HAP-1 (cell line): Measurements from ENCODE around the gene CWC27.
A peak's percentile ranks its signal among the peaks of the same experiment; 100 is the strongest.

Experiments used
- DNase-seq, 2 experiments: peaks; one replicate each; pipeline ENCODE4 v3.0.0-alpha.2; 2016 to 2020; ENCODE audit warnings: low spot score in 2 of 2
- H3K27me3 ChIP-seq: fragments of 250-450 bp; sonication (Bioruptor Pico); 2 replicates; pipeline ENCODE4 v1.5.1; 2020; ENCODE audit warnings: low read depth, mild to moderate bottlenecking, moderate library complexity
- H3K36me3 ChIP-seq: fragments of 250-450 bp; sonication (Bioruptor Pico); replicated peaks from 2 replicates; pipeline ENCODE4 v1.5.1; 2020; ENCODE audit warnings: mild to moderate bottlenecking
- H3K4me1 ChIP-seq: fragments of 250-450 bp; sonication (Bioruptor Pico); 2 replicates; pipeline ENCODE4 v1.5.1; 2020; ENCODE audit warnings: mild to moderate bottlenecking
- H3K4me3 ChIP-seq: fragments of 250-450 bp; sonication (Bioruptor Pico); 2 replicates; pipeline ENCODE4 v1.5.1; 2020; ENCODE audit warnings: mild to moderate bottlenecking, moderate library complexity
- H3K9me3 ChIP-seq: fragments of 250-450 bp; sonication (Bioruptor Pico); 2 replicates; pipeline ENCODE4 v1.5.1; 2020; ENCODE audit warnings: mild to moderate bottlenecking, moderate library complexity
- in situ Hi-C: fragments of 300-500 bp; cut with MboI; formaldehyde crosslinking; loops from 3 replicates; pipeline ENCODE4 v1.14.3; 2020; ENCODE audit warnings: low sequenced_read_pairs, inconsistent platforms, mixed read lengths

The CWC27 gene

GRCh38 chr5:64768358-64769312 is at the start of gene CWC27, which contains the start of gene SREK1IP1:
TSS of gene CWC27 (plus strand) at chr5:64768930. CDS start at chr5:64769147, 217 bp downstream.
TSS of gene SREK1IP1 (minus strand) at chr5:64768691. CDS start at chr5:64768517, 174 bp downstream.
- H3K4me1 ChIP-seq: peaks cover 30% of the 10 kb centered on the region
- in situ Hi-C loops: no loop called here
- DNase-seq: peak; percentile 79 to 88
- H3K4me3 ChIP-seq: peak within 1 kb of the TSS; percentile 75
- H3K27me3 ChIP-seq: no peaks in the 10 kb centered on the region
- H3K36me3 ChIP-seq: 0 out of 2 replicates have a peak, but pooled peaks cover 4% of the 10 kb centered on the region
- H3K9me3 ChIP-seq: no peaks in the 10 kb centered on the region

DNA sequence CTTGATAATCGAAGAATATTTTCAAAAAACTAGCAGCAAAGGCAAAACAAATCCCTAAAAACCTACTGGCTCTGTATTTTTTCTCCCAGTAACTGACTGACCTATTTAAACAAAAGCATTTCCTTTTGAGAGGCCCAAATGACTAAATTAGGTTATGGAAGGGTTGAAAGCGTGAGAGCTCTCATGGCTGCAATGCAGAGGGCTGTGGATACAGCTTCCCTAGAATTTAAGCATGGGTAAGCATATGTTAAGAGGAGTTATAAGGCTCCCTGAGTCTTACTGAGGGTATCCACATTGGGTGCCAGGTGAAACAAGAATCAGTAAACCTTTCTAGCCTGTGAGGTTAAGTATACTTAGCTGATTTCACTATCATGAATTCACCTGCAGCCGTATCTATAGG is 46.1 kb upstream of the CWC27 start:
- DNase-seq: no peak
- Histone ChIP-seq H3K4me3 (no peak overlapping the region), H3K4me1 (no peaks in the 10 kb centered on the region), H3K9me3 (no peaks in the 10 kb centered on the region), H3K27me3 (no peaks in the 10 kb centered on the region), H3K36me3 (peaks cover 6% of the 10 kb centered on the region; the same call in 1 of the 2 replicates)
- in situ Hi-C loops: no loop called here

DNA sequence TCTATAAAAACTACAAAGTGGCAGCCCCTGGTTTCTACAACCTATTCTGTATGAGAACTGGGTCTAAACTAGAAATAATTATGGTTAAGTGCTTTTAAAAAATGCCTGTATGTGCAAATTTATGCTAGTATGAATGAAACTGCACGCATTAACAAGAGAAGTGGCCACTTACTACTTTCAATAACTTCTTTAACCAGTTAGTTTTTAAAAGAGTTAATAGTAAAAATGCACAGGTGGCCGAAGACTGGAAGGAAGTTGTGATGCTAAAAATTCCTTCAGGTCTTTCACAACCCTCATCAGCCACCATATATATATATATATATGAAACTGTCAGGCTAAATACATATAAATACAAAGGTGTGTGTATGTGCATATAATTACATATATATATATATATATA is 41.6 kb upstream of the CWC27 start:
- Histone ChIP-seq H3K4me1 (no peaks in the 10 kb centered on the region), H3K27me3 (no peaks in the 10 kb centered on the region), H3K9me3 (no peaks in the 10 kb centered on the region), H3K36me3 (peaks cover 6% of the 10 kb centered on the region; the same call in 1 of the 2 replicates), H3K4me3 (no peak overlapping the region)
- in situ Hi-C loops: no loop called here
- no peak for DNase-seq

DNA sequence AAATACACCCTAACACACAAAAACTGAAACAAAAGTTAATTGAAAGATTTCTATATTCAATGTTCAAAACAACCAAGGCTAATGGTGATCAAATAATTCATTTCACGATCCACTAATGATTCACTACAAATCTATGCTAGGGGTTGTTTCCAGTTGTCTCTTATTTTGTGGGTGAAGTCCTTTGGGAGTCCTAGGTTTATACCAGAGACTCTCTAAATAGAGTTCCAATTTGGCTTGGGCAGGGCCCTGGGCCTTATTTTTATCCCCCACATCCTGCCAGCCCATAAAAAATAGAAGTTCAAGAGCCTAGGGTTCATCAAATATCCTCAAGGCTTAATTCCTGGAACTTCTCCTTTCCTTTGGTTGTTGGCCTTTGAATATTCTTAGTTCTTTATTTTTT is 26.3 kb upstream of the CWC27 start:
- Histone ChIP-seq H3K4me1 (peaks cover 3% of the 10 kb centered on the region; the same call in 1 of the 2 replicates), H3K4me3 (no peak overlapping the region), H3K9me3 (no peaks in the 10 kb centered on the region), H3K27me3 (no peaks in the 10 kb centered on the region), H3K36me3 (peaks cover 16% of the 10 kb centered on the region)
- in situ Hi-C loops: no loop called here
- DNase-seq: no peak

GRCh38 chr5:64742821-64743220 is 25.9 kb upstream of the CWC27 start:
- Histone ChIP-seq H3K4me3 (no peak overlapping the region), H3K27me3 (no peaks in the 10 kb centered on the region), H3K4me1 (peaks cover 3% of the 10 kb centered on the region; the same call in 1 of the 2 replicates), H3K9me3 (no peaks in the 10 kb centered on the region), H3K36me3 (peaks cover 16% of the 10 kb centered on the region)
- in situ Hi-C loops: no loop called here
- no peak for DNase-seq

DNA sequence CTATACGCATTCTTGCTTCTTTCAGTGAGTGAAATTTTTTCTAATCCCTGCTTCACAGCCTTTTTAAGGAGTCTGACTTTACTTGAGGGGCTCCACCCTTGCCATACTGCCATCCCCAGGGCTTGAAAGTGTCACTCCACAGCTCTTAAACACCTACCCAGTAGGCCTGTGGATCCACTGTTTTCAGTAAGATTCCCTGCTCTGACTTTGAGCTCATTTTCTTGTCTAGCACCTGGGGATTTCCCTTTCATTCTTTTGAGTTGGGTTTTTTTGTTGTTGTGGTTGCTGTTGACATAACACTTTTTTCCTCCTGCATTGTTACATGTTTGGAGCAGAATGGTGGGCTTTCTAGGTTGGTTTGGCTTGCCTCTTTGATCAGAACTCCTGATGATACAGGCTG is 23.8 kb upstream of the CWC27 start:
- H3K27me3 ChIP-seq: no peaks in the 10 kb centered on the region
- in situ Hi-C loops: no loop called here
- H3K4me3 ChIP-seq: no peak overlapping the region
- no peaks in the 10 kb centered on the region; the same call in none of the 2 replicates for H3K36me3 ChIP-seq
- no peak for DNase-seq
- peaks cover 3% of the 10 kb centered on the region; the same call in 1 of the 2 replicates for H3K4me1 ChIP-seq
- H3K9me3 ChIP-seq: no peaks in the 10 kb centered on the region

- no peaks in the 10 kb centered on the region for H3K9me3 ChIP-seq
- in situ Hi-C loops: no loop called here
- H3K4me3 ChIP-seq: no peak overlapping the region
- no peak for DNase-seq
- no peaks in the 10 kb centered on the region for H3K27me3 ChIP-seq
- peaks cover 3% of the 10 kb centered on the region; the same call in 1 of the 2 replicates for H3K4me1 ChIP-seq
- H3K36me3 ChIP-seq: no peaks in the 10 kb centered on the region; the same call in 1 of the 2 replicates
These were observed 22.3 kb upstream of the CWC27 start for GRCh38 chr5:64746446-64746845.

DNA sequence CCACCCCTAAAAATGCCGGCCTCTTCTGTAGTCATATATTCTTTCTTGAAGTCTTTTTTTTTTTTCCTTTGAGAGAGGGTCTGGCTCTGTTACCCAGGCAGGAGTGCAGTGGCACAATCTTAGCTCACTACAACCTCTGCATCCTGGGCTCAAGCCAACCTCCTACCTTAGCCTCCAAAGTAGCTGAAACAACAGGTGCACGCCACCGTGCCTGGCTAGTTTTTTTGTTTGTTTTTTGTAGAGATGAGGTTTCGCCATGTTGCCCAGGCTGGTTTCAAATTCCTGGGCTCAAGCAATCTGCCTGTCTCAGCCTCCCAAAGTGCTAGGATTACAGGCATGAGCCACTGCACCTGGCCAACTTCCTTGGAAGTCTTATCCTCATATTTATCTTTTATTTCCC is 19.3 kb upstream of the CWC27 start:
- Histone ChIP-seq H3K9me3 (no peaks in the 10 kb centered on the region), H3K36me3 (no peaks in the 10 kb centered on the region; the same call in none of the 2 replicates), H3K27me3 (no peaks in the 10 kb centered on the region), H3K4me3 (no peak overlapping the region), H3K4me1 (peaks cover 3% of the 10 kb centered on the region; the same call in 1 of the 2 replicates)
- no peak for DNase-seq
- in situ Hi-C loops: no loop called here

GRCh38 chr5:64754066-64754465 is 14.7 kb upstream of the CWC27 start:
- Histone ChIP-seq H3K9me3 (no peaks in the 10 kb centered on the region), H3K27me3 (no peaks in the 10 kb centered on the region), H3K36me3 (no peaks in the 10 kb centered on the region; the same call in none of the 2 replicates), H3K4me1 (no peaks in the 10 kb centered on the region), H3K4me3 (no peak overlapping the region)
- no peak for DNase-seq
- in situ Hi-C loops: no loop called here

DNA sequence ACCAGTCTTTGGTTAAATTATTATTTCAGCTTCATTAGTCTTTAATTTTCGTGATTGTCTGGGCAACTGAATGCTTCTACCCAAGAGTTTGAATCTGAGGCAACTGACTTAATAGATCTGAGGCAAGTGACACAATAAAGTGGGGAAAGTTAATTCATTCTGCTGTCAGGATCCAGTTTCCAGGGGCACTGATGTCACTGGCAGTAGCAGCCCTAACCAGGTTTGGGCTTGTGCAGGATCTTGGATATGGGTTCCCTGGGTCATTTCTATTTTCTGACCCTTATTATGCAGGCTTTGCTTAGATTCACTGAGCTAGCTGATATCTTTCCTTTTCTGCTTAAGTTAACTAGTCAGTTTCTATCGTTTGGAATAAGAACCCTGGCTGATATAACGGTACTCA is 9.8 kb upstream of the CWC27 start:
- in situ Hi-C loops: no loop called here
- no peak overlapping the region for H3K4me3 ChIP-seq

DNA sequence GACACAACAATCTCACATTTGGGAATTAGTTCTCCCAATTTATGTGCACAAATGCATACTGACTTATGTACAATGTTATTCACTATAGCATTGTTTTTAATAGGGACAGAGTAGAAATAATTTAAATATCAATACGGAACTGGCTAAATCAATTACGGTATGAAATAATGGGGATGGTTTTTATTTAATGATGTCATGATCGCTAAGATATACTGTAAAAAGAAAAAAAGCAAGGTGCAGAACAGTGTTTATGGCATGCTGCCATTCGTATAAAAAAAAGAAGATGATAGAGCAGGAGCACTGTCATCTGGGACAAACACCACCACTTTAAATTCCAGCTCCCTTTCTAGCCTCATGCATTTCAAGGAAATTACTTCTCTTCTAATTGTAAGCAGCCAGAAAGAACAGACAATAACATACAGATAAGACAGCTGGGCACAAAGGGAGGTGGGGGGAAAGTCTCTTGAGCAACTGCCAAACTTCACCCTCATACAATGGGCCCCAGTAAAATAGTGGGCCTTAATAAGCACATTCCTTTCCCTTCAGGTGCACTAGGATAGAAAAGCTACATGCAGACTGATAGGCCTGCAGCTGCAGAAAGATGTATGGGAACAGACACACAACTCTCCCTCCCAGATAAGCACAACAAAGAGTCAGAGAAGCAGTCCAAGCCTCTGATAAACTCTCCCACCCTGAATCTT is 8.6 kb upstream of the CWC27 start:
- H3K27me3 ChIP-seq: no peaks in the 10 kb centered on the region
- no peaks in the 10 kb centered on the region for H3K36me3 ChIP-seq
- DNase-seq: peak; percentile 38 to 50
- H3K4me3 ChIP-seq: no peak overlapping the region
- H3K4me1 ChIP-seq: peaks cover 28% of the 10 kb centered on the region
- in situ Hi-C loops: no loop called here
- no peaks in the 10 kb centered on the region for H3K9me3 ChIP-seq

More for the DNA sequence above, 9.8 kb upstream of the CWC27 start:
- DNase-seq: no peak
- Histone ChIP-seq H3K27me3 (no peaks in the 10 kb centered on the region), H3K4me1 (peaks cover 18% of the 10 kb centered on the region), H3K36me3 (no peaks in the 10 kb centered on the region; the same call in 1 of the 2 replicates), H3K9me3 (no peaks in the 10 kb centered on the region)

- Histone ChIP-seq H3K36me3 (0 out of 2 replicates have a peak, but pooled peaks cover 4% of the 10 kb centered on the region), H3K4me1 (peaks cover 38% of the 10 kb centered on the region), H3K4me3 (no peak overlapping the region), H3K9me3 (no peaks in the 10 kb centered on the region), H3K27me3 (no peaks in the 10 kb centered on the region)
- in situ Hi-C loops: no loop called here
- DNase-seq: peak; percentile 29 to 53
These were observed 4.7 kb upstream of the CWC27 start for GRCh38 chr5:64763948-64764503.

DNA sequence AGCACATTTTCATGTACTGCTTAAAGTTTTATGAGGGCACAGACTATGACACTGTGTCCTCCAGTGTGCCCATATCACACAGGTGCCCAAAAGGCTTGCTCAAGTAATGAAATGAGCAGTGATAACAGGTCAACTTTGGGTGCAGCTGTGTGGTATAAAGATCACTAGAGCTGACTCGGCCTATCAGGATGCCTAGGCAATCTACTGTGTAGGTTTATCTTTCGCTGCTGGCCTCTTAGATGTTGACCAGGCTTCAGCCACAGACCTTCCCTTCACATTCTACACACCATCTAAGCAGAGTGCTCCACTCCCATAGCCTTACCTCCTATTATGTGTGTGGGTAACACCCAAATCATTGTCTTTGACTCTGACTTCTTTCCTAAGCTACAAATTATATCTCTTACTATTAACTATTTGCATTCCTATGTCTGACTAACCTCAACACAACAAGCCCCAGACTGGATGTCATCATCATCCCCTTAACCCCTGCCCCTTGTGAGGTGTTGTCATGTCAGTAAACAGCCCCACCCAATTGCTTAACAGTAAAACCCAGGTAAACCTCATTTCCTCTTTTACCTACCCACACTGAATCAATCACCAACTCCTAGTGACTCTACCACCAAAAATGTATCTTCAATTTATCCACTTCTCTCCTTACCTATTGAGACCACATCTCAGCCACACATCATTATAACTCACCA is 2.8 kb upstream of the CWC27 start:
- in situ Hi-C loops: no loop called here
- DNase-seq: no peak
- peaks cover 36% of the 10 kb centered on the region for H3K4me1 ChIP-seq
- no peaks in the 10 kb centered on the region for H3K27me3 ChIP-seq
- H3K9me3 ChIP-seq: no peaks in the 10 kb centered on the region
- no peak overlapping the region for H3K4me3 ChIP-seq
- 0 out of 2 replicates have a peak, but pooled peaks cover 4% of the 10 kb centered on the region for H3K36me3 ChIP-seq
